ENCODE measurements around the gene DDX1. TPM values are rescaled to one million over a fixed set of nuclear protein-coding genes. Genes with fewer than 3 reads are reported as not detected.

DDX1 gene
- total and polyA plus RNA-seq, 10 of the 15 experiments (the other 5 are each of a cell fraction or from before 2014, with no cell fraction given), result 53.2 to 134 (median 85.6) TPM

DNA sequence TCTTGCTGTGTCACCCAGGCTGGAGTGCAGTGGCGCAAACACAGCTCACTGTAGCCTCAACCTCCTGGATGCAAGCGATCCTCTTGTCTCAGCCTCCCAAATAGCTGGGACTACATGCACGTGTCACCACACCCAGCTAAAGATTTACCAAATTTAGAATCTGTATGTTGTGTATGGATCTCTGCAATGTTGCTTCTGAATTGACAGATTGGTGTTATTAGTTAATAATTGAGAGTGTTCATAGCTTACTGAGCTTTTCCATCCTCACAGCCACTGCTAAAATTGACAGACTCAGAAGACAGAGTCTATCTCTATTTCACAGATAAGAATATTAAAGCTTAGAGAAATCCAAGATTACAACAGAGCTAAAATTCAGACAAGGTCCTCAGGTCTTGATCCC, 26.3 kb upstream of the DDX1 start:
- in situ Hi-C loops (cut with MboI), result no loop called here
- intact Hi-C loops (cut with micrococcal nuclease; ENCODE audit: unreplicated experiment), result no loop called here
- no peak for TF ChIP-seq MXI1 (IDR thresholded peaks at IDR 0.05; ENCODE audit: low read depth, low read length)
- TF ChIP-seq ZNF24 (IDR thresholded peaks at IDR 0.05), result no peak
- TF ChIP-seq EP300 (IDR thresholded peaks at IDR 0.05; ENCODE audit: borderline replicate concordance in 1 of 2, control insufficient read depth in 1 of 2, low read depth in 2 of 2, low read length in 2 of 2), result no peak
- TF ChIP-seq, protein P1, sequence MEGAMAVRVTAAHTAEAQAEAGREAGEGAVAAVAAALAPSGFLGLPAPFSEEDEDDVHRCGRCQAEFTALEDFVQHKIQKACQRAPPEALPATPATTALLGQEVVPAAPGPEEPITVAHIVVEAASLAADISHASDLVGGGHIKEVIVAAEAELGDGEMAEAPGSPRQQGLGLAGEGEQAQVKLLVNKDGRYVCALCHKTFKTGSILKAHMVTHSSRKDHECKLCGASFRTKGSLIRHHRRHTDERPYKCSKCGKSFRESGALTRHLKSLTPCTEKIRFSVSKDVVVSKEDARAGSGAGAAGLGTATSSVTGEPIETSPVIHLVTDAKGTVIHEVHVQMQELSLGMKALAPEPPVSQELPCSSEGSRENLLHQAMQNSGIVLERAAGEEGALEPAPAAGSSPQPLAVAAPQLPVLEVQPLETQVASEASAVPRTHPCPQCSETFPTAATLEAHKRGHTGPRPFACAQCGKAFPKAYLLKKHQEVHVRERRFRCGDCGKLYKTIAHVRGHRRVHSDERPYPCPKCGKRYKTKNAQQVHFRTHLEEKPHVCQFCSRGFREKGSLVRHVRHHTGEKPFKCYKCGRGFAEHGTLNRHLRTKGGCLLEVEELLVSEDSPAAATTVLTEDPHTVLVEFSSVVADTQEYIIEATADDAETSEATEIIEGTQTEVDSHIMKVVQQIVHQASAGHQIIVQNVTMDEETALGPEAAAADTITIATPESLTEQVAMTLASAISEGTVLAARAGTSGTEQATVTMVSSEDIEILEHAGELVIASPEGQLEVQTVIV (IDR thresholded peaks at IDR 0.05; ENCODE audit: borderline replicate concordance, partially characterized antibody), result no peak
- TF ChIP-seq ZNF622 (IDR thresholded peaks at IDR 0.05), result no peak
- TF ChIP-seq POLR2AphosphoS2 (IDR thresholded peaks at IDR 0.05; ENCODE audit: low read depth, low read length), result no peak
- TF ChIP-seq ZNF207 (IDR thresholded peaks at IDR 0.05; ENCODE audit: borderline replicate concordance), result no peak
- TF ChIP-seq TBL1XR1 (IDR thresholded peaks at IDR 0.05; ENCODE audit: low read depth, low read length), result no peak
- TF ChIP-seq NFYA (IDR thresholded peaks at IDR 0.05; ENCODE audit: borderline replicate concordance, low read depth, low read length), result no peak
- TF ChIP-seq BRCA1 (IDR thresholded peaks at IDR 0.05; ENCODE audit: low read depth, low read length), result no peak
- TF ChIP-seq RAD51 (IDR thresholded peaks at IDR 0.05), result no peak
- TF ChIP-seq ZZZ3 (IDR thresholded peaks at IDR 0.05; ENCODE audit: control insufficient read depth, insufficient read length, low read depth), result no peak
- no peak for TF ChIP-seq SREBF2 (IDR thresholded peaks at IDR 0.05; ENCODE audit: low read length)
- no peak for TF ChIP-seq NR2F1 (conservative IDR thresholded peaks at IDR 0.05)
- no peak for TF ChIP-seq RCOR1 (conservative IDR thresholded peaks at IDR 0.05; ENCODE audit: low read depth, low read length)
- no peak for TF ChIP-seq CEBPZ (IDR thresholded peaks at IDR 0.05; ENCODE audit: low read depth, low read length)
- TF ChIP-seq, protein P2, sequence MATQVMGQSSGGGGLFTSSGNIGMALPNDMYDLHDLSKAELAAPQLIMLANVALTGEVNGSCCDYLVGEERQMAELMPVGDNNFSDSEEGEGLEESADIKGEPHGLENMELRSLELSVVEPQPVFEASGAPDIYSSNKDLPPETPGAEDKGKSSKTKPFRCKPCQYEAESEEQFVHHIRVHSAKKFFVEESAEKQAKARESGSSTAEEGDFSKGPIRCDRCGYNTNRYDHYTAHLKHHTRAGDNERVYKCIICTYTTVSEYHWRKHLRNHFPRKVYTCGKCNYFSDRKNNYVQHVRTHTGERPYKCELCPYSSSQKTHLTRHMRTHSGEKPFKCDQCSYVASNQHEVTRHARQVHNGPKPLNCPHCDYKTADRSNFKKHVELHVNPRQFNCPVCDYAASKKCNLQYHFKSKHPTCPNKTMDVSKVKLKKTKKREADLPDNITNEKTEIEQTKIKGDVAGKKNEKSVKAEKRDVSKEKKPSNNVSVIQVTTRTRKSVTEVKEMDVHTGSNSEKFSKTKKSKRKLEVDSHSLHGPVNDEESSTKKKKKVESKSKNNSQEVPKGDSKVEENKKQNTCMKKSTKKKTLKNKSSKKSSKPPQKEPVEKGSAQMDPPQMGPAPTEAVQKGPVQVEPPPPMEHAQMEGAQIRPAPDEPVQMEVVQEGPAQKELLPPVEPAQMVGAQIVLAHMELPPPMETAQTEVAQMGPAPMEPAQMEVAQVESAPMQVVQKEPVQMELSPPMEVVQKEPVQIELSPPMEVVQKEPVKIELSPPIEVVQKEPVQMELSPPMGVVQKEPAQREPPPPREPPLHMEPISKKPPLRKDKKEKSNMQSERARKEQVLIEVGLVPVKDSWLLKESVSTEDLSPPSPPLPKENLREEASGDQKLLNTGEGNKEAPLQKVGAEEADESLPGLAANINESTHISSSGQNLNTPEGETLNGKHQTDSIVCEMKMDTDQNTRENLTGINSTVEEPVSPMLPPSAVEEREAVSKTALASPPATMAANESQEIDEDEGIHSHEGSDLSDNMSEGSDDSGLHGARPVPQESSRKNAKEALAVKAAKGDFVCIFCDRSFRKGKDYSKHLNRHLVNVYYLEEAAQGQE (IDR thresholded peaks at IDR 0.05; ENCODE audit: low read depth, low read length), result no peak

More for the DNA sequence above, 26.3 kb upstream of the DDX1 start:
- H3K4me1 ChIP-seq (ENCODE audit: control insufficient read depth, insufficient read depth, low read length), result no peaks in the 10 kb centered on the region
- FAIRE-seq (no peak), ATAC-seq (no peak), DNase-seq (ENCODE audit: low read depth, low spot score) (no peak)
- WGBS (ENCODE audit: insufficient coverage, insufficient replicate concordance, low lambda C conversion rate, missing lambda C conversion rate), result 65% methylated on average over 3 of the region's 3 CpGs
- ChIA-PET SMC1A (ENCODE audit: uncharacterized antibody, unreplicated experiment) (no interaction called here), POLR2A (no interaction called here), RAD21 (ENCODE audit: unreplicated experiment) (no interaction called here), CTCF (interaction anchor here (1.1 kb wide), 1 partner anchor 12 kb away, joined by 6 read pairs; no protein-coding TSS in a partner anchor)
- peaks cover 7% of the 10 kb centered on the region for H3K79me2 ChIP-seq (ENCODE audit: control insufficient read depth, insufficient read depth, low read length)
- H3K9me3 ChIP-seq (replicated peaks; ENCODE audit: control insufficient read depth, insufficient read depth, low read length), result no peaks in the 10 kb centered on the region
- no peak overlapping the region for H3K27ac ChIP-seq (ENCODE audit: control insufficient read depth, insufficient read depth)
- no peaks in the 10 kb centered on the region for H3K27me3 ChIP-seq (replicated peaks in 1 of 2; ENCODE audit: control insufficient read depth in 2 of 2, insufficient read depth in 2 of 2, low read length in 1 of 2)
- H3K4me3 ChIP-seq, result no peak overlapping the region
- no peak overlapping the region for H2AFZ ChIP-seq (ENCODE audit: control insufficient read depth, low read depth, low read length)
- no peaks in the 10 kb centered on the region for H4K20me1 ChIP-seq (ENCODE audit: control insufficient read depth, insufficient read depth)
- BruUV-seq (replicated peaks), result no TSS peak
- no peak overlapping the region for H3K4me2 ChIP-seq (ENCODE audit: control insufficient read depth, insufficient read depth)
- H3K36me3 ChIP-seq (ENCODE audit: control insufficient read depth in 2 of 2, insufficient read depth in 2 of 2, low read length in 1 of 2), result no peaks in the 10 kb centered on the region
- no peak overlapping the region for H3K9ac ChIP-seq (ENCODE audit: control insufficient read depth, insufficient read depth, low read length)
